DND-41 (cell line): ENCODE data around the gene PTPRN2.

Experiments
- EZH2 ChIP-seq: IDR thresholded peaks from 3 replicates; pipeline ENCODE4 v1.6.1; 2012; ENCODE audit warnings: borderline replicate concordance, low read depth, mild to moderate bottlenecking, moderate library complexity, low read length, inconsistent platforms; ENCODE audit not compliant: severe bottlenecking
- TF ChIP-seq, protein P1 (sequence below): IDR thresholded peaks from 2 replicates; pipeline ENCODE4 v1.5.1; 2012; ENCODE audit warnings: borderline replicate concordance, low read length, moderate library complexity, mild to moderate bottlenecking; ENCODE audit not compliant: poor library complexity, severe bottlenecking; ENCODE audit errors: extremely low read depth

DNA sequence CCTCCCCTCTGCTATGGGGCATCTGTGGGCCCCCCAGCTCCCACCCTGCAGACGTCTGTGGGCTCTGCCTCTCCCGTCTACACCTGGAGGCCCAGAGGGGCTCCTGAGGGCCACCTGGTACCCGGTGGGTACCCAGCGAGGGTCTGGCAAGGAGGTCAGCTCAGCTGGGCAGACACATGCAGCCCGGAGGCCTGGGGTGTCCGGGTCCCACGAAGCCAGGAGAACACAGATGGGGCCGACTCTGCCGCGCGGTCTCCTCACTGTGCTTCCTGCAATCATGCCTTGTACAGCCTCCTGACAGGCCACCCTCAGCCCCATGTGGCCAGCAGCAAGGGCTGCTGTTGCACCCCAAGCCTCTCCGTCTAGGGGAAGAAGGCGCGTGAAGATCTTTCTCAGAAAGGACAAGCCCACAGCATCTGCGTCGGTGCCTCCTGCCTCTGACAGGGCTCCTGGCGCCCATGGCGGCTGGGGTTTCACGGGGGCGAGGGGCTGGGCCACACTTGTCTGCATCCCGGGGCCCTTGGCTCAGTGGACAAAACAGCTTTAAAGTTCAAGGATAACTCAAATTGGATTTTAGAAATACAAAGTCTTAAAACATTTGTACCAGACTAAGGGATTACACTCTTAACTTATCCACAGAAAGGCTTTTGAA is 859.5 kb downstream of the PTPRN2 start:
- TF ChIP-seq, protein P1, sequence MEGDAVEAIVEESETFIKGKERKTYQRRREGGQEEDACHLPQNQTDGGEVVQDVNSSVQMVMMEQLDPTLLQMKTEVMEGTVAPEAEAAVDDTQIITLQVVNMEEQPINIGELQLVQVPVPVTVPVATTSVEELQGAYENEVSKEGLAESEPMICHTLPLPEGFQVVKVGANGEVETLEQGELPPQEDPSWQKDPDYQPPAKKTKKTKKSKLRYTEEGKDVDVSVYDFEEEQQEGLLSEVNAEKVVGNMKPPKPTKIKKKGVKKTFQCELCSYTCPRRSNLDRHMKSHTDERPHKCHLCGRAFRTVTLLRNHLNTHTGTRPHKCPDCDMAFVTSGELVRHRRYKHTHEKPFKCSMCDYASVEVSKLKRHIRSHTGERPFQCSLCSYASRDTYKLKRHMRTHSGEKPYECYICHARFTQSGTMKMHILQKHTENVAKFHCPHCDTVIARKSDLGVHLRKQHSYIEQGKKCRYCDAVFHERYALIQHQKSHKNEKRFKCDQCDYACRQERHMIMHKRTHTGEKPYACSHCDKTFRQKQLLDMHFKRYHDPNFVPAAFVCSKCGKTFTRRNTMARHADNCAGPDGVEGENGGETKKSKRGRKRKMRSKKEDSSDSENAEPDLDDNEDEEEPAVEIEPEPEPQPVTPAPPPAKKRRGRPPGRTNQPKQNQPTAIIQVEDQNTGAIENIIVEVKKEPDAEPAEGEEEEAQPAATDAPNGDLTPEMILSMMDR = no peak
- no peak for TF ChIP-seq EZH2
